Heart right ventricle (tissue), 16 donors: ENCODE data around the gene MYH9. TPM values are rescaled to one million over a fixed set of nuclear protein-coding genes. Genes with fewer than 3 reads are reported as not detected.

Source experiments
- ATAC-seq, 8 donors: fragments of 200-7000 bp; cut with Tn5 transposase; one replicate each; pipeline ENCODE4 v1.9.1; 2020; ENCODE audit warnings: mild to moderate bottlenecking in 8 of 8, moderate library complexity in 8 of 8, moderate number of reproducible peaks in 1 of 8
- DNase-seq, 2 donors: peaks; one replicate each; pipeline ENCODE4 v3.0.0-alpha.2; 2020
- H3K27ac ChIP-seq, 10 donors: fragments of 200-600 bp; sonication (generic) in 2 of 10; one replicate each; pipeline versions ENCODE4 v1.5.0 to v1.8.0; 2020 to 2022; ENCODE audit warnings: mild to moderate bottlenecking in 3 of 10
- H3K27me3 ChIP-seq, 7 donors: fragments of 200-600 bp; one replicate each; pipeline ENCODE4 v1.8.0; 2021 to 2022; ENCODE audit warnings: mild to moderate bottlenecking in 2 of 7
- H3K36me3 ChIP-seq, 9 donors: fragments of 200-600 bp; sonication (generic) in 1 of 9; one replicate each; pipeline versions ENCODE4 v1.5.0 to v1.8.0; 2020 to 2022; ENCODE audit warnings: mild to moderate bottlenecking in 2 of 9
- H3K4me1 ChIP-seq, 9 donors: fragments of 200-600 bp; sonication (generic) in 1 of 9; one replicate each; pipeline versions ENCODE4 v1.5.0 to v1.8.0; 2020 to 2022; ENCODE audit warnings: mild to moderate bottlenecking in 4 of 9
- H3K4me3 ChIP-seq, 10 donors: fragments of 200-600 bp; sonication (generic) in 2 of 10; one replicate each; pipeline versions ENCODE4 v1.5.0 to v1.8.0; 2020 to 2022; ENCODE audit warnings: mild to moderate bottlenecking in 7 of 10, moderate library complexity in 2 of 10
- H3K9me3 ChIP-seq, 11 donors: fragments of 200-600 bp in 10 of 11; sonication (generic) in 2 of 11; one replicate each; pipeline versions ENCODE4 v1.5.0 to v1.8.0; 2013 to 2022; ENCODE audit warnings: mild to moderate bottlenecking in 2 of 11, control low read depth in 1 of 11, moderate library complexity in 1 of 11
- WGBS, 2 donors: extraction: QIAGEN DNeasy Blood & Tissue Kit; methylation state at CpG; one replicate each; pipeline ENCODE4 v1.1.7; 2013; ENCODE audit warnings: inconsistent platforms in 1 of 2; 5-methylcytosine and 5-hydroxymethylcytosine counted together
- intact Hi-C, 10 donors: fragments of 100-400 bp; cut with DNase I; formaldehyde crosslinking; loops; one replicate each; pipeline versions ENCODE4 v1.11.1 to v1.14.2; 2022
- polyA plus RNA-seq, 2 donors: library from polyadenylated mRNA; stranded (reverse); fragments of 200-250 nt; gene quantifications; one replicate each; pipeline ENCODE4 v1.2.3, GENCODE V29; 2013
- total RNA-seq, 10 donors: library from RNA; stranded (reverse); fragmentation: NEBNext Ultra II Directional in 3 of 10; extraction: Animal tissue kit (Norgen Biotek cat#: 25700) in 3 of 10; gene quantifications; one replicate each; pipeline versions ENCODE4 v1.2.1 to v1.2.4, GENCODE V29; 2021 to 2023
- TF ChIP-seq, protein P1 (sequence below), 9 donors: fragments of 200-600 bp; sonication (generic) in 2 of 9; IDR thresholded peaks; one replicate each; pipeline versions ENCODE4 v1.5.0 to v1.8.0; 2021 to 2022; ENCODE audit warnings: antibody characterized with exemption in 9 of 9, mild to moderate bottlenecking in 5 of 9, moderate library complexity in 1 of 9
- donor health status: Arrhythmogenic right ventricular cardiomyopathy.
- donor health status: ischemic (EF 13 %, LVEDD 7.1; RV severe dilation, severe dysfunction).
- donor health status: healthy with polysubstance abuse.
- donor health status: DM: no; HTN: yes; CAD: no.
- donor health status: DM: no; HTN: no; CAD: no.
- donor health status: ischemic (EF 25% LVEDD 6.9; RV normal size, moderate dysfunction).
- donor health status: ischemic (EF 25% LVEDD 5.7; RV mildly dilated, moderate dysfunction).
- donor health status: healthy.
- donor health status: DM: yes; HTN: yes; CAD: no.
- donor health status: Ischemic cardiomyopathy.
- donor health status: ischemic (EF 35%, LVEDD 5.7; RV mildly dilated, moderate dysfunction).
- donor health status: nonischemic (EF 11% LVEDD 7.7; RV severe dilation, severe dysfunction).
- donor health status: DM: yes; HTN: yes; CAD: no.
- donor health status: PGD.
- donor health status: ischemic (EF 29% LVEDD 5.4; RV normal size, mild dysfunction).
- donor health status: nonischemic (EF 23%, LVEDD 6.1; RV moderate dilation, normal function).

MYH9 gene
- total and polyA plus RNA-seq, 12 donors, result 132 to 345 (median 189) TPM

DNA sequence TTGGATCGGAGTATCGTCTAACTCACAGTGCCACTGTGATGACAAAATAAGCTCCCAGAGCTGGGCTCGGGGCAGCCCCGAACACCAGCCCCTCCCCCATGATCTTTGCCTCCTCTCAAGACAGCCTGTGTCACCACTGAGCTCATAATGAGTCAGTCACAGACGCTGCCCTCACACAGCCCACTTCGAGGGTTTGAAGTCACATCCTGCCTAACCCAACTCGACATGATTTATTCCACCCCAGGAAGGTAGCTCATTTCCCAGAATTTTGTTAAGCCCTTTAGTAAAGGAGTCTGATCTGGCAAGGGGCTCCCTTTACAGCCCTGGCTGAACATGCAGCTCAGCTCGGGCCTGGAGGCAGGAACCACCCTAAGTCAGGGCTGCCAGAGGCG is 22.8 kb downstream of the MYH9 start:
- Histone ChIP-seq H3K4me1 (peaks cover 84 to 100% (median 100%) of the 10 kb centered on the region in 9 donors), H3K4me3 (peak overlapping the region in 2 of 10 donors; percentile 2 to 6)
- TF ChIP-seq, protein P1, sequence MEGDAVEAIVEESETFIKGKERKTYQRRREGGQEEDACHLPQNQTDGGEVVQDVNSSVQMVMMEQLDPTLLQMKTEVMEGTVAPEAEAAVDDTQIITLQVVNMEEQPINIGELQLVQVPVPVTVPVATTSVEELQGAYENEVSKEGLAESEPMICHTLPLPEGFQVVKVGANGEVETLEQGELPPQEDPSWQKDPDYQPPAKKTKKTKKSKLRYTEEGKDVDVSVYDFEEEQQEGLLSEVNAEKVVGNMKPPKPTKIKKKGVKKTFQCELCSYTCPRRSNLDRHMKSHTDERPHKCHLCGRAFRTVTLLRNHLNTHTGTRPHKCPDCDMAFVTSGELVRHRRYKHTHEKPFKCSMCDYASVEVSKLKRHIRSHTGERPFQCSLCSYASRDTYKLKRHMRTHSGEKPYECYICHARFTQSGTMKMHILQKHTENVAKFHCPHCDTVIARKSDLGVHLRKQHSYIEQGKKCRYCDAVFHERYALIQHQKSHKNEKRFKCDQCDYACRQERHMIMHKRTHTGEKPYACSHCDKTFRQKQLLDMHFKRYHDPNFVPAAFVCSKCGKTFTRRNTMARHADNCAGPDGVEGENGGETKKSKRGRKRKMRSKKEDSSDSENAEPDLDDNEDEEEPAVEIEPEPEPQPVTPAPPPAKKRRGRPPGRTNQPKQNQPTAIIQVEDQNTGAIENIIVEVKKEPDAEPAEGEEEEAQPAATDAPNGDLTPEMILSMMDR (IDR thresholded peaks at IDR 0.05), result no peak

DNA sequence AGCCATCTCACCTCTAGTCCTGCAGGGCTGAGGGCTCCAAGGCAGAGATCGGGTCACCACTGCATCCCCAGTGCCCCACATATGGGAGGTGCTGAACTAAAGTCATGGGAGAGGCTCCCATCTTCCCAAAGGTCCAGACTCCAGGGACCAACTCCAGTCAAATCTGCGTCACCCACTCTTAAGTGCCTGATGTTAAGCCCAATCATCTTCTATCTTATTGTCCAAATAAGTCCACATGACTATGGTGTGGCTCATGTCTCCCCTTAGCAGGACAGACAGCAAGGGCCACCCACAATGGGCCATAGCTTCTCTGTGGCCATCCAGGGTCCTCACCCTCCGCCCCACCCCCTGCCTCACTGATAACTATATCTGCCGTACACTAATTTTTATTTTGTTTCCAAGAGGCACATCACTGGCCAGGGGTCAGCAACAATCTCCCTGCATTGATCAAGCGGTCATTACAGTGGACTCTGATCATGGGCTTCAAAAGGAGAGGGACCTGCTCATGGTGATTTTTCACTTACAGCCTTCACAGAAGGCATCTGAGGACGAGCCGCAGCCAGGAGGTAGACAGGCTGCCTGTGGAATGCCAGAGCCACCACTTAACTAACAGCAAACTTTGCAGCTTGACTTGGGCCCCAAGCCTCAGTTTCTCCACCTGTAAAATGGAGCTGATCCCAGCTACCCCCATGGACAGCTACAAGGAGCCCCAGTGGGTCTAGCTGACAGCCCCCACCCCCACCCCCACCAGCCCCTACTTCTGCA is 23.3 kb downstream of the MYH9 start:
- WGBS, 2 donors, result 53 to 59% methylated on average over 7 of the region's 7 CpGs
- peaks cover 78 to 99% (median 98%) of the 10 kb centered on the region in 9 donors for H3K4me1 ChIP-seq
- peak overlapping the region in 2 of 10 donors; percentile 2 to 9 for H3K4me3 ChIP-seq
- H3K9me3 ChIP-seq, result no peaks in the 10 kb centered on the region
- intact Hi-C loops, result loop anchor here in 7 of 10 donors (5.0 kb wide), 2 partner anchors 32 to 37 kb away; no protein-coding TSS in a partner anchor
- peaks cover 0 to 69% (median 0%) of the 10 kb centered on the region in 9 donors for H3K36me3 ChIP-seq
- H3K27ac ChIP-seq, result peak overlapping the region; percentile 48 to 93 (median 86)
- no peak for DNase-seq
- peak in 6 of 8 donors; percentile 2 to 27 (median 16) for ATAC-seq
- TF ChIP-seq, protein P1 (IDR thresholded peaks at IDR 0.05), result no peak
- H3K27me3 ChIP-seq, result no peaks in the 10 kb centered on the region

More for the DNA sequence above, 22.8 kb downstream of the MYH9 start:
- H3K27me3 ChIP-seq, result no peaks in the 10 kb centered on the region
- WGBS, 2 donors, result 15 to 20% methylated on average over 9 of the region's 9 CpGs
- intact Hi-C loops, result loop anchor here in 7 of 10 donors (5.0 kb wide), 2 partner anchors 33 to 38 kb away; no protein-coding TSS in a partner anchor
- peak in 7 of 8 donors; percentile 39 to 80 (median 57) for ATAC-seq
- H3K27ac ChIP-seq, result peak overlapping the region; percentile 48 to 93 (median 86)
- peak in 1 of 2 donors; percentile 80 for DNase-seq
- H3K9me3 ChIP-seq, result no peaks in the 10 kb centered on the region
- H3K36me3 ChIP-seq, result peaks cover 0 to 71% (median 0%) of the 10 kb centered on the region in 9 donors

DNA sequence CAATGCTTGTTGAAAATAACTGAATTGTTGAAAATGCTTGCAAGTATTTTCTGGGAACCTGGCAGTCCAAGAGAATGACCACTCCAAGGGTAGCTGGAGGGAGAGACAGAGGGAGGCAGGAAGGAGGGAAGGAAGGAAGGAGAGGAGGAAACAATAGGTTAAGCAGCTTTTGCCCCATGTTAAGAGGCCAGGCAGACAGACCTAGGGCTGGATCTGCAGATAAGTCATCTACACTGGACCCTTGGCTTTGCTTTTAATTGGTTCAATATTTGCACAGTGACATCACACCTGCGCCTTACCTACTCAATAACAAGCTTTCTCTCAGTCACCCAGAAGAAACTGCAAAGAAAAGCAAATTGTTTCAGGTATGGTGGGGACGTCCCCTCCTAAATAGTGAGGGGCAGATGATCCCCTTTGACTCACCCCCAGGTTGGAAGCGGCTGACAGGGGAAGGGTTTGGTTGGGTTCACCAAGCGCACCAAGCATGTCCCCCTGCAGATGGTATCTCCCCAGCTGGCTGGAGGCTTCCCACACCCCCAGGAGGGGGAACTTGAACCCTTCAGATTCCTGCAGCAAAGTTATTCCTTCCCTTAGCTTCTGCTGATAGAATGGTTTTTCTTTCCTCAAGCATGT is 24.3 kb downstream of the MYH9 start:
- intact Hi-C loops, result no loop called here
- H3K27ac ChIP-seq, result peak overlapping the region in 9 of 10 donors; percentile 74 to 93 (median 86)
- H3K4me3 ChIP-seq, result peak overlapping the region in 2 of 10 donors; percentile 9 to 15
- TF ChIP-seq, protein P1 (IDR thresholded peaks at IDR 0.05), result no peak
- peaks cover 77 to 99% (median 98%) of the 10 kb centered on the region in 9 donors for H3K4me1 ChIP-seq
- peaks cover 0 to 69% (median 0%) of the 10 kb centered on the region in 9 donors for H3K36me3 ChIP-seq
- WGBS, 2 donors, result 85 to 90% methylated on average over 4 of the region's 4 CpGs
- H3K27me3 ChIP-seq, result no peaks in the 10 kb centered on the region
- ATAC-seq, result no peak
- no peaks in the 10 kb centered on the region for H3K9me3 ChIP-seq
- no peak for DNase-seq

DNA sequence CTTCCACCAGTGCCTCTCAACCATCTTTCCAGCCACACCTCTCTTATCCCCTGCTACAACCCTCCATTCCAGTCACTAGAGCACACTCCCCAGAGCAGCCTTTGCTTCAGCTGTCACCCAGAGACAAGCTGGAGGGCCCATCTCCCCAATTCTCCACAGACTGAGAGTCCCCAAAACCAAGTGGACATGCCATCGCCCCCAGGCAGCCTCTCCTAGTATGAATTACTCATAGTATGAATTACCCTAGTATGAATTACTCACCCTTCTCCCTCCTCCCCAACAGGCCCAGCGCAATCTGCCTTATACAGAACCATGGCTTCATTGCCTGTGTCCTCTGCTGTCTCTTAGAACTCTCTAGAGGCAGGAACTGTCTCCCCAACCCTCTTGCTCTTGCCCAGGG is 24.8 kb downstream of the MYH9 start:
- peak overlapping the region in 9 of 10 donors; percentile 73 to 93 (median 86) for H3K27ac ChIP-seq

More for the DNA sequence above, 24.8 kb downstream of the MYH9 start:
- Histone ChIP-seq H3K4me1 (peaks cover 72 to 99% (median 98%) of the 10 kb centered on the region in 9 donors), H3K4me3 (no peak overlapping the region), H3K27me3 (no peaks in the 10 kb centered on the region), H3K36me3 (peaks cover 0 to 66% (median 0%) of the 10 kb centered on the region in 9 donors), H3K9me3 (no peaks in the 10 kb centered on the region)
- no peak for DNase-seq
- WGBS, 2 donors, result 86 to 91% methylated on average over 2 of the region's 2 CpGs
- intact Hi-C loops, result no loop called here
- no peak for ATAC-seq
- TF ChIP-seq, protein P1 (IDR thresholded peaks at IDR 0.05), result no peak
